Measurements from ENCODE around the gene METAP1.
"Not testable (repeated sequence)": the region's sequence is repeated elsewhere in the genome, so short reads cannot be mapped to it uniquely, and the experiment has no call there.

Gene METAP1

GRCh38 chr4:99102634-99103033 lies 107.1 kb downstream of the METAP1 start:
- no peak for DNase-seq

GRCh38 chr4:99103166-99103565 lies 107.6 kb downstream of the METAP1 start:
- no peak for DNase-seq

- DNase-seq, result no peak
These were observed 108.6 kb downstream of the METAP1 start for GRCh38 chr4:99104153-99104552.

GRCh38 chr4:99109286-99109685 lies 113.8 kb downstream of the METAP1 start:
- DNase-seq, result not testable (repeated sequence)
